WTC11 (cell line): ENCODE data around the gene PC. TPM values are rescaled to one million over a fixed set of nuclear protein-coding genes. Genes with fewer than 3 reads are reported as not detected.

Experiments
- ATAC-seq: fragments of 200-7000 bp; cut with Tn5 transposase; 2 replicates; pipeline ENCODE4 v1.10.0; 2021; ENCODE audit warnings: mild to moderate bottlenecking, moderate library complexity
- CTCF ChIA-PET: fragments of 300-600 bp; sonication (Branson Sonifier 250); formaldehyde crosslinking; loops from one replicate; lab custom pipeline; 2021; ENCODE audit warnings: antibody characterized with exemption; lab: Charles Lee
- POLR2A ChIA-PET: fragments of 350-600 bp; sonication (Branson Sonifier 250); formaldehyde crosslinking; loops from one replicate; lab custom pipeline; 2021; ENCODE audit warnings: antibody characterized with exemption; lab: Charles Lee
- DNase-seq: peaks from one replicate; pipeline ENCODE4 v3.0.0; 2021; ENCODE audit warnings: low spot score
- H3K27ac Mint-ChIP-seq: 2 replicates; pipeline ENCODE4 v1.8.0; 2021; ENCODE audit warnings: mixed read lengths
- H3K27me3 Mint-ChIP-seq: 2 replicates; pipeline ENCODE4 v1.8.0; 2021; ENCODE audit warnings: low read depth, mild to moderate bottlenecking, moderate library complexity, mixed read lengths
- H3K36me3 Mint-ChIP-seq: 2 replicates; pipeline ENCODE4 v1.8.0; 2021; ENCODE audit warnings: mixed read lengths
- H3K4me1 Mint-ChIP-seq: 2 replicates; pipeline ENCODE4 v1.8.0; 2022; ENCODE audit warnings: mixed read lengths
- H3K4me3 Mint-ChIP-seq: 2 replicates; pipeline ENCODE4 v1.8.0; 2021; ENCODE audit warnings: mild to moderate bottlenecking, moderate library complexity, mixed read lengths
- H3K9me3 Mint-ChIP-seq: 2 replicates; pipeline ENCODE4 v1.8.0; 2021; ENCODE audit warnings: mixed read lengths
- FOXJ3 ChIP-seq: sonication (generic); formaldehyde crosslinking; IDR thresholded peaks from 2 replicates; pipeline ENCODE4 v1.9.0; 2021; ENCODE audit warnings: missing genetic modification reagents, mild to moderate bottlenecking, borderline replicate concordance
- FOXP1 ChIP-seq: sonication (generic); formaldehyde crosslinking; IDR thresholded peaks from 2 replicates; pipeline ENCODE4 v1.8.0; 2022; ENCODE audit warnings: missing genetic modification reagents, mild to moderate bottlenecking, moderate library complexity, borderline replicate concordance
- GABPB1 ChIP-seq: sonication (generic); formaldehyde crosslinking; IDR thresholded peaks from 2 replicates; pipeline ENCODE4 v1.8.1; 2023; ENCODE audit warnings: mild to moderate bottlenecking, missing genetic modification reagents
- HMGA2 ChIP-seq: fragments of 250-450 bp; sonication (Bioruptor Pico); IDR thresholded peaks from 2 replicates; pipeline ENCODE4 v1.4.0; 2021; ENCODE audit warnings: mild to moderate bottlenecking, moderate library complexity
- JUN ChIP-seq: sonication (generic); formaldehyde crosslinking; IDR thresholded peaks from 2 replicates; pipeline ENCODE4 v1.8.0; 2023; ENCODE audit warnings: mild to moderate bottlenecking, missing genetic modification reagents
- NFYB ChIP-seq: sonication (generic); formaldehyde crosslinking; conservative IDR thresholded peaks from 2 replicates; pipeline ENCODE4 v1.8.0; 2022; ENCODE audit warnings: low read depth, missing genetic modification reagents
- RELA ChIP-seq: sonication (generic); formaldehyde crosslinking; IDR thresholded peaks from 2 replicates; pipeline ENCODE4 v1.8.1; 2022; ENCODE audit warnings: missing genetic modification reagents, mild to moderate bottlenecking, borderline replicate concordance
- TP53 ChIP-seq: sonication (generic); formaldehyde crosslinking; IDR thresholded peaks from 2 replicates; pipeline ENCODE4 v1.8.1; 2023; ENCODE audit warnings: mild to moderate bottlenecking, missing genetic modification reagents
- ZNF219 ChIP-seq: sonication (generic); formaldehyde crosslinking; IDR thresholded peaks from 2 replicates; pipeline ENCODE4 v1.8.0; 2023; ENCODE audit warnings: missing genetic modification reagents, mild to moderate bottlenecking, borderline replicate concordance
- ZNF263 ChIP-seq: sonication (generic); formaldehyde crosslinking; IDR thresholded peaks from 2 replicates; pipeline ENCODE4 v1.8.1; 2022; ENCODE audit warnings: low read depth, mild to moderate bottlenecking, moderate library complexity, missing genetic modification reagents
- ZNF416 ChIP-seq: fragments of 250-450 bp; sonication (Bioruptor Pico); IDR thresholded peaks from 2 replicates; pipeline ENCODE4 v1.9.0; 2021; ENCODE audit warnings: mild to moderate bottlenecking, inconsistent platforms
- total RNA-seq: library from RNA; stranded (reverse); gene quantifications from 3 replicates; pipeline ENCODE4 v1.2.3, GENCODE V29; 2021
- TF ChIP-seq, protein P1 (sequence below): fragments of 250-450 bp; sonication (Bioruptor Pico); IDR thresholded peaks from 2 replicates; pipeline ENCODE4 v1.9.0; 2021; ENCODE audit warnings: mild to moderate bottlenecking
- TF ChIP-seq, protein P2 (sequence below): sonication (generic); formaldehyde crosslinking; IDR thresholded peaks from 2 replicates; pipeline ENCODE4 v1.8.0; 2022; ENCODE audit warnings: missing genetic modification reagents
- TF ChIP-seq, protein P3 (sequence below): fragments of 250-450 bp; sonication (Bioruptor Pico); IDR thresholded peaks from 2 replicates; pipeline ENCODE4 v1.8.0; 2021; ENCODE audit warnings: mild to moderate bottlenecking
- TF ChIP-seq, protein P4 (sequence below): sonication (generic); formaldehyde crosslinking; conservative IDR thresholded peaks from 2 replicates; pipeline ENCODE4 v1.8.1; 2022; ENCODE audit warnings: mild to moderate bottlenecking, missing genetic modification reagents
- TF ChIP-seq, protein P5 (sequence below): sonication (generic); formaldehyde crosslinking; IDR thresholded peaks from 2 replicates; pipeline ENCODE4 v1.8.1; 2022; ENCODE audit warnings: missing genetic modification reagents, borderline replicate concordance
- TF ChIP-seq, protein P6 (sequence below): sonication (generic); formaldehyde crosslinking; IDR thresholded peaks from 2 replicates; pipeline ENCODE4 v1.8.1; 2023; ENCODE audit warnings: mild to moderate bottlenecking, missing genetic modification reagents

Gene PC
- total RNA-seq, 1 experiment from 2014 or later, result 27.2 TPM

DNA sequence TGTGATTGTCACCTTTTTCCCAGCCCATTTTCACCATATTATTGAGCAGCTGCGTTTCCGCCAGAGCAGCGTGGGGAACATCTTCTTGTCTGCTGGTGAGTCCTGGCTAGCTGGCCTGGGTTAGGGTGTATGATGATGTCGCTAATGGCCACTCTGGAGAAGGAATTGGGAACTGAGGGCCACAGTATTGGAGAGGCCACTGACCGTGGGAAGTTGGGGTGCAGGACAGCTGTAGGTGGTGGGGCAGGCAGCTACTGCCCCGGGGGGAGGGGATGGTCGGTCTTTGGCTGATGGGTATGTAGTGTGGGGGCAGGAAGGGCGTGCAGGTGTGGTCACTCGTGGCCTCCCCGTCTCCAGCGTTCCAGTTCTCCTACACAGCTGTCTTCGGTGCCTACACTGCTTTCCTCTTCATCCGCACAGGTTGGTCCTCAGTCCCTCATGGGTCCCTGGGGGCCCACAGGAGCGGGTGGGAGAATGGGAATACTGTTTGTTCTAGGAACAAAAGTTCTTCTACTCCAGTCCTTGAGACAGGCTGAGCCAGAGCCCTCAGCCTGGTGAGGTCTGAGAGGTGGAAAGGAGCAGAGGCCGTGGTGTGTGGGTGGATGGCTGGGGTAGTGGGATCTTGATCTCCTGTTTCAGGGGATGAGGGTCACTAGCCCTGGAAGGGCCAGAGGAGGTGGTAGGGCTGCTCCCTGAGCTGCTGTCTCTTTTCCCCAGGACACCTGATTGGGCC, 112.9 kb downstream of the PC start:
- peak overlapping the region; percentile 32 for H3K27ac Mint-ChIP-seq
- H3K4me1 Mint-ChIP-seq, result peaks cover 20% of the 10 kb centered on the region

More for the DNA sequence above, 112.9 kb downstream of the PC start:
- ATAC-seq (no peak), DNase-seq (no peak)
- CTCF ChIA-PET, result interaction anchor here (1.0 to 4.8 kb wide), 8 partner anchors 9 to 299 kb away, joined by 3 to 19 read pairs (median 3); partner anchors contain the start of genes ACTN3 and RBM4B
- no peaks in the 10 kb centered on the region for H3K9me3 Mint-ChIP-seq
- H3K36me3 Mint-ChIP-seq, result peaks cover 15% of the 10 kb centered on the region
- H3K4me3 Mint-ChIP-seq, result peak overlapping the region; percentile 82; the same call in 1 of the 2 replicates
- TF ChIP-seq, protein P1, sequence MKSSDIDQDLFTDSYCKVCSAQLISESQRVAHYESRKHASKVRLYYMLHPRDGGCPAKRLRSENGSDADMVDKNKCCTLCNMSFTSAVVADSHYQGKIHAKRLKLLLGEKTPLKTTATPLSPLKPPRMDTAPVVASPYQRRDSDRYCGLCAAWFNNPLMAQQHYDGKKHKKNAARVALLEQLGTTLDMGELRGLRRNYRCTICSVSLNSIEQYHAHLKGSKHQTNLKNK (CRISPR knock-in tag), result no peak
- TF ChIP-seq GABPB1 (CRISPR knock-in tag) (no peak), NFYB (CRISPR knock-in tag) (no peak), RELA (CRISPR knock-in tag) (no peak), JUN (CRISPR knock-in tag) (no peak), ZNF416 (CRISPR knock-in tag) (no peak), FOXJ3 (CRISPR knock-in tag) (no peak), FOXP1 (no peak), ZNF263 (CRISPR knock-in tag) (no peak), TP53 (no peak), ZNF219 (no peak), HMGA2 (CRISPR knock-in tag) (no peak)
- TF ChIP-seq, protein P2, sequence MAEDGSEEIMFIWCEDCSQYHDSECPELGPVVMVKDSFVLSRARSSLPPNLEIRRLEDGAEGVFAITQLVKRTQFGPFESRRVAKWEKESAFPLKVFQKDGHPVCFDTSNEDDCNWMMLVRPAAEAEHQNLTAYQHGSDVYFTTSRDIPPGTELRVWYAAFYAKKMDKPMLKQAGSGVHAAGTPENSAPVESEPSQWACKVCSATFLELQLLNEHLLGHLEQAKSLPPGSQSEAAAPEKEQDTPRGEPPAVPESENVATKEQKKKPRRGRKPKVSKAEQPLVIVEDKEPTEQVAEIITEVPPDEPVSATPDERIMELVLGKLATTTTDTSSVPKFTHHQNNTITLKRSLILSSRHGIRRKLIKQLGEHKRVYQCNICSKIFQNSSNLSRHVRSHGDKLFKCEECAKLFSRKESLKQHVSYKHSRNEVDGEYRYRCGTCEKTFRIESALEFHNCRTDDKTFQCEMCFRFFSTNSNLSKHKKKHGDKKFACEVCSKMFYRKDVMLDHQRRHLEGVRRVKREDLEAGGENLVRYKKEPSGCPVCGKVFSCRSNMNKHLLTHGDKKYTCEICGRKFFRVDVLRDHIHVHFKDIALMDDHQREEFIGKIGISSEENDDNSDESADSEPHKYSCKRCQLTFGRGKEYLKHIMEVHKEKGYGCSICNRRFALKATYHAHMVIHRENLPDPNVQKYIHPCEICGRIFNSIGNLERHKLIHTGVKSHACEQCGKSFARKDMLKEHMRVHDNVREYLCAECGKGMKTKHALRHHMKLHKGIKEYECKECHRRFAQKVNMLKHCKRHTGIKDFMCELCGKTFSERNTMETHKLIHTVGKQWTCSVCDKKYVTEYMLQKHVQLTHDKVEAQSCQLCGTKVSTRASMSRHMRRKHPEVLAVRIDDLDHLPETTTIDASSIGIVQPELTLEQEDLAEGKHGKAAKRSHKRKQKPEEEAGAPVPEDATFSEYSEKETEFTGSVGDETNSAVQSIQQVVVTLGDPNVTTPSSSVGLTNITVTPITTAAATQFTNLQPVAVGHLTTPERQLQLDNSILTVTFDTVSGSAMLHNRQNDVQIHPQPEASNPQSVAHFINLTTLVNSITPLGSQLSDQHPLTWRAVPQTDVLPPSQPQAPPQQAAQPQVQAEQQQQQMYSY (CRISPR knock-in tag), result no peak
- TF ChIP-seq, protein P3, sequence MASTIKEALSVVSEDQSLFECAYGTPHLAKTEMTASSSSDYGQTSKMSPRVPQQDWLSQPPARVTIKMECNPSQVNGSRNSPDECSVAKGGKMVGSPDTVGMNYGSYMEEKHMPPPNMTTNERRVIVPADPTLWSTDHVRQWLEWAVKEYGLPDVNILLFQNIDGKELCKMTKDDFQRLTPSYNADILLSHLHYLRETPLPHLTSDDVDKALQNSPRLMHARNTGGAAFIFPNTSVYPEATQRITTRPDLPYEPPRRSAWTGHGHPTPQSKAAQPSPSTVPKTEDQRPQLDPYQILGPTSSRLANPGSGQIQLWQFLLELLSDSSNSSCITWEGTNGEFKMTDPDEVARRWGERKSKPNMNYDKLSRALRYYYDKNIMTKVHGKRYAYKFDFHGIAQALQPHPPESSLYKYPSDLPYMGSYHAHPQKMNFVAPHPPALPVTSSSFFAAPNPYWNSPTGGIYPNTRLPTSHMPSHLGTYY (CRISPR knock-in tag), result no peak
- TF ChIP-seq, protein P4, sequence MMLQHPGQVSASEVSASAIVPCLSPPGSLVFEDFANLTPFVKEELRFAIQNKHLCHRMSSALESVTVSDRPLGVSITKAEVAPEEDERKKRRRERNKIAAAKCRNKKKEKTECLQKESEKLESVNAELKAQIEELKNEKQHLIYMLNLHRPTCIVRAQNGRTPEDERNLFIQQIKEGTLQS, result no peak
- TF ChIP-seq, protein P5, sequence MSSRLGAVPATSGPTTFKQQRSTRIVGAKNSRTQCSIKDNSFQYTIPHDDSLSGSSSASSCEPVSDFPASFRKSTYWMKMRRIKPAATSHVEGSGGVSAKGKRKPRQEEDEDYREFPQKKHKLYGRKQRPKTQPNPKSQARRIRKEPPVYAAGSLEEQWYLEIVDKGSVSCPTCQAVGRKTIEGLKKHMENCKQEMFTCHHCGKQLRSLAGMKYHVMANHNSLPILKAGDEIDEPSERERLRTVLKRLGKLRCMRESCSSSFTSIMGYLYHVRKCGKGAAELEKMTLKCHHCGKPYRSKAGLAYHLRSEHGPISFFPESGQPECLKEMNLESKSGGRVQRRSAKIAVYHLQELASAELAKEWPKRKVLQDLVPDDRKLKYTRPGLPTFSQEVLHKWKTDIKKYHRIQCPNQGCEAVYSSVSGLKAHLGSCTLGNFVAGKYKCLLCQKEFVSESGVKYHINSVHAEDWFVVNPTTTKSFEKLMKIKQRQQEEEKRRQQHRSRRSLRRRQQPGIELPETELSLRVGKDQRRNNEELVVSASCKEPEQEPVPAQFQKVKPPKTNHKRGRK (CRISPR knock-in tag), result no peak
- TF ChIP-seq, protein P6, sequence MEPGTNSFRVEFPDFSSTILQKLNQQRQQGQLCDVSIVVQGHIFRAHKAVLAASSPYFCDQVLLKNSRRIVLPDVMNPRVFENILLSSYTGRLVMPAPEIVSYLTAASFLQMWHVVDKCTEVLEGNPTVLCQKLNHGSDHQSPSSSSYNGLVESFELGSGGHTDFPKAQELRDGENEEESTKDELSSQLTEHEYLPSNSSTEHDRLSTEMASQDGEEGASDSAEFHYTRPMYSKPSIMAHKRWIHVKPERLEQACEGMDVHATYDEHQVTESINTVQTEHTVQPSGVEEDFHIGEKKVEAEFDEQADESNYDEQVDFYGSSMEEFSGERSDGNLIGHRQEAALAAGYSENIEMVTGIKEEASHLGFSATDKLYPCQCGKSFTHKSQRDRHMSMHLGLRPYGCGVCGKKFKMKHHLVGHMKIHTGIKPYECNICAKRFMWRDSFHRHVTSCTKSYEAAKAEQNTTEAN, result no peak
- H3K27me3 Mint-ChIP-seq, result no peaks in the 10 kb centered on the region
- POLR2A ChIA-PET, result interaction anchor here (0.6 to 2.2 kb wide), 2 partner anchors 11 to 119 kb away, joined by 3 to 5 read pairs; no protein-coding TSS in a partner anchor
